HG02943 (cell line): ENCODE data around the gene RAB26.
"Not testable (repeated sequence)": the region's sequence is repeated elsewhere in the genome, so short reads cannot be mapped to it uniquely, and the experiment has no call there.

Experiments used
- ATAC-seq: cut with Tn5 transposase; IDR thresholded peaks from one replicate; pipeline ENCODE4 v1.9.1; 2021; ENCODE audit warnings: mild to moderate bottlenecking, low read depth, moderate library complexity; ENCODE audit not compliant: unreplicated experiment

The RAB26 gene

DNA sequence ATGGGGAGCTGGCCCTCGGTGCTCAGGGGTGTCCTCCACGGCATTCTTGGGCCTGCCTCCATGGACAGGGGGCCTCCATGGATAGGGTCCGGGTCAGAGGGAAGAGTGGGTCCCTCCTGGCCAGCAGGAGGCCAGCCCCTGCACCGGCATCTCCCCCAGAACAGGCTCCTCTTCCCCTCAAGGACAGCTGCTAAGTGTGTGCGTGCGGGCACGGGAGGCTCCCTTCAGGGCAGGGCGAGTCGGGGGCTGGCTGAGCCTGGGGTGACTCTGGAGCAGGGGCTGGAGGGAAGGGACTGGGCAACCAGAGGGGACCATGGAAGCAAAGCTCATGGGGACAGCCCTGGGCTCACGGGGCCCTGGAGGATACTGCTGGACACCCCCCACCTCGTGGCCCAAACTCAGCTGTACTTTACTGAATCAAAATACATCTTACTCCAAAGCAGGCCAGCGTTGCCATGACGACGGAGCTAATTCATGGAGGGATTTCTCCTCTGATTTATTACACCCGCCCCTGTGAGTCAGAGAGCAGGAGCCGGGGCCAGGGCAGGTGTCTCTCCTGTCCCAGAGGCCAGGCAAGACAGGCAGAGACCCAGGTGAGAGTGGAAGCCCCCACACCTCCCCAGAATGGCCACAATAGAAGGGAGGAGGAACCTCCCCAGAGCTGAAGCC, 45.9 kb downstream of the RAB26 start:
- ATAC-seq: no peak

DNA sequence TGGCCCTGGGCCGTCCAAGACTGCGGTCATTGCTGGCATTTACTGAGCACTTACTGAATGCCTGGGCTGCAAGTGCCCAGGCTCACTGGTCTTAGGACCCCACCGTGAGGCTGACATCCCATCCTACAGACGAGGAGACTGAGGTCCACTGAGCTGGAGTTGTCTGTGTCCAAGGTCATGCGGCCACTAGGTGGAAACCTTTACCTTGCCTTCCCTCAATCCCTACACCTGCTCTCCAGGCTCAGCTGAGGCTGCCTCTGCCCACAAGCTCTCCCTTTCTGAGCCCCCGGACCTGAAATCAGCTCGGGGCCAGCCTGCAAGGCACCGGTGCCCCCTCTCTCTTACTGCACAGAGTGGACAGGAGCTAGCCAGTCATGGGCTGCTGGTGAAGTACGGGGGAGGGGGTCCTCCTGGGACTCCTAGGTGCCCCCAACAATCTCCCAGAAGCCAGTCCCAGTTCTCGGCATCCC, 46.5 kb downstream of the RAB26 start:
- ATAC-seq: no peak

DNA sequence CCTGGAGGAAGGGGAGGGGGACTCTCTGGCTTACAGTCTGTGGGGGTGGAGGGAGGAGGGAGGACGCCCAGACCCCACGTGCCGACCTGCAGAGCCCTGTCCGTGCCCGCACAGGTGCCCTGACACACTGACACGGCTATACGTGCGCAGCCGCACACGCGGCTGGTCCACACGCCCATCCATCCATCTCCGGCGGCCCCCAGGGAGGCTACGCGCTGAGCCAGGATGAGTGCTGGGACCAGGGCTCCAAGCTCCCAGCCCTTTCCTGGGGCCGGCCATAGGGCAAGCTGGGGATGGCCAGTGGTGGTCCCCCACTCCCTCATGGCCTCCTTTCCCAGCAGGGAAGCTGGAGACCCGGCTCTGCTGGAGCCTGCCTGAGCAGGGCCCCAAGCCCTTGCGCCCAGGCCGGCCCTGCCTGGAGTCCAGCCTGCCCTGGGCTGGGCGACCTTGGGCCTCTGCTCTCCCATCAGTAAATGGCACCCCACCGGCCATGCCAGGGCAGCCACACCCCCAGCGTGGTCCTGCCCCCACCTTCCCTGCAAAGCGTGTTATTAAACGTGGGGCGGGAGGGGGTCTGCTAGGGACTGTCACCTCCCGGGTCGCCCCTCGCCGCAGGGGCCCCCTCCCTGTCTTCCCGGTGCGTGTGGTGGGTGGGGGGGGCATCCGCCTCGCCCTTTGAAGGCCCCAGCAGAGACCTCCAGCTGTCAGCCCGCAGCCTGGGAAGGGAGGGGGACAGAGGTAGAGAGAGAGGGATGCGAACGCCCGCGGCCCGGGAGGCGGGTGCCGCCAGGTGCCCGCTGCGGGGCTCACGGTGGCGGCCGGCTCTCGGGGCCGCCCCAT, 47.1 kb downstream of the RAB26 start:
- no peak for ATAC-seq

DNA sequence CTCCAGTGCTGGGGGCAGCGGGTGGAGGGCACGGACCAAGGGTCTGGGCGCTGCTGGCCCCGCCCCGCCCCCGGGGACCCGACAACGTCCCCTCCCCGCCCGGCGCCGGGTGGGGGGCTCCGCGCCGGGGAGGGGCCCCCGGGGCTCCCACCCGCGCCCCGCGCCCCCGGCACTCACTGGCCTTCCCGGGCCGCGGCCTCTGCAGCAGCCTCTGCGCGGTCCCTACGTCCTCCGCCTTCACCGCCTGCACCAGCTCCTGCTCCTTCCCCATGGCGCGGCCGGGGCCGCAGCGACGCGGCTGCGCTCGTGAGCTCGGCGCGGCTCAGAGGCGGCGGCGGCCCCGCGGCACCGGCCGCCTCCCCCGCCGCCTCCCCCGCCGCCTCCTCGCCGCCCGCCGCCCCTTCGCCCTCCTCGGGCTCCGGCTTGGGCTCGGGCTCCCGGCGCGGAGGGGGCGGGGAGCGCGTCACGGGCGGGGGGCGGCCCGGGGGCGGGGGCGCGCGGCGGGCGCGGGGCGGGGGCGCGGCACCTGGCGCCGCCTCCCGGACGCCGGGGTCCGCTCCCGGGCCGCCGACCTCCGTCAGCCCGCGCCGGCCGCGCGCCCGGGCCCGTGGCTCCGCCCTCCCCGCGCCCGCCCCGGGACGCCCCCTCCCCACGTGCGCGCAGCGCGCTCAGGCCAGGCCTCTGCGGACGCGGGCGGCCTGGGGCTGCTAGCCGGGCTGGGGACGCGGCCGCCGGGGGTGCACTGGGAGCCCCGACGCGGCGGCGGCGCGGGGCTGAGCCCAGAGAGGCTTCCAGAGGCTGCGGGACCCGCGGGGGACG, 47.9 kb downstream of the RAB26 start, which contains the start of gene CASKIN1:
Gene CASKIN1, minus strand, starts transcription at position 444 of the 819 bp plus-strand sequence. Its CDS starts 173 bp downstream, at position 271.
- no peak for ATAC-seq

DNA sequence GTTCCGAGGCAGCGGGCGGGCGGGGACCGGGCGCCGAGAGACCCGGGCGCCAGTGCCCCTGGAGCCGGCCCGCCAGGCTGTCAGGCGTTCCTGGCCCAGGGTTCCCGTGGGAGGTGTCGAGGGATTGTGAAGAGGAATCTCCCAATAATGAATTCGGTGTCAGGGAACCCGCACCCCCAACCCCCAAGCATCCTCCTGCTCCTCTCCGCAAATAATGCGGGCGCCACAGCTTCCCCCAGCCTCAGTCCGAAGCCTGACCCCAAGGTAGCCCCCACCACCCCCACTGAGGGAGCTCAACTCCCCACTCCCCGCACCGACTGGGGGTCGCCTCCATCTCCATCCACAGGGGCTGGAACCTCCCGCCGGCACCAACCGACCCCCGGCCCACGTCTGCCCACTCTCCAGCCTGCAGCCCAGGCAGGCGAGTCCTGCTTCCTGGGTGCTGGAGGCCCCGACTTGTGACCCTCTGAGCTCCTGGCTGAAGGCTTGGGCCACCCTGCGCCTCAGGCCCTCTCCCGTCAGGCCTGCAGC, 48.6 kb downstream of the RAB26 start:
- ATAC-seq: no peak

DNA sequence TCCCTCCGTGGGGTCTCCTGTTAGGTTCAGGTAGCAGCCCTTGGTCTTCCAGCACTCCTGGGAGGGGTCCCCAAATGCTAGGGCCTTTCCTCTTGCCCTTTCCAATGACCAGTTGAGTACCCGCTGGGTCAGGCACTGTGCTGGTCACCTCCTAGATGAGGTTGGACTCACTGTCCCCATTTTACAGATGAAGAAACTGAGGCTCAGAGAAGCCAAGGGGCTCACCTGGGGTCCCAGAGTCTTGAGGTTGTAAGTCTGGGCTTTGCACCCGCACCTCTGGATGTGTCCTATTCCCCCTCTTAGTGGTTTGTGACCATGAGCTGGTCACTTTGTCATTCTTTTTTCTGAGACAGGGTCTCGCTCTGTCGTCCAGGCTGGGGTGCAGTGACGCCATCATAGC, 49.3 kb downstream of the RAB26 start:
- no peak for ATAC-seq

DNA sequence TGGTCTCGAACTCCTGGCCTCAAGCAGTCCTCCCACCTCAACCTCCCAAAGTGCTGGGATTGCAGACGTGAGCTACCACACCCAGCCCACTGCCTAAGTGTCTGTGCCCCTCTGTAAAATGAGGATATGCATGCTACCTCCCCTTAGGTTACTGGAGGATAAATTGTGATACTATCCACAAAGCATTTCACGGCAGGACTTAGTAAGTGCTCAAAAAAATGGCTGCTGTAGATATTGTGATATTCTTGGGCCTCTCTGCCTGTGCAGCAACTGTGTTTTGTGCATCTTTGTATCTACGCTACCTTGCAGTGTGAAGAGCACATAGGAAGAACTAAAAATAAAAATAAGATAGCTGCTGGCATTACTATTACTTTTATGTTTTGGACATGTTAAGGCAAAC, 49.9 kb downstream of the RAB26 start:
- no peak for ATAC-seq

DNA sequence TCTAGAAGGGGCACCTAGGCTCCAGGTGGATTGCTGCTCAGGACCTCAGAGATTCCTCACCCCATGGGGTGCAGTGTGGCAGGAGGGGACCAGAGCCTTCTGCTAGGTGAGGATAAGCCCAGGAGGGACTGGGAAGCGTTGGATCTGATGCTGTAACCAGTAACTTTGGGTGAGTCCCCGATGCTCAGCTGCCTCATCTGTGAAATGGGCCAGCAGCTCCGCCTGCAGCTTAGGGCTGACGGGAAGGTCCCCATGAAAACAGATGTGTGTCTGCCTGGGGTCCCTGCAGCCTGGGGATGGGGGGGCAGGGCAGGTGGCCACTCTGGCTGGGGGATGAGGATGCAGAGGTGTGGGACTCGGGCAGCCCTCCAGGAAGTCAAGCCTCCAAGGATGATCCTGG, 50.7 kb downstream of the RAB26 start:
- no peak for ATAC-seq

DNA sequence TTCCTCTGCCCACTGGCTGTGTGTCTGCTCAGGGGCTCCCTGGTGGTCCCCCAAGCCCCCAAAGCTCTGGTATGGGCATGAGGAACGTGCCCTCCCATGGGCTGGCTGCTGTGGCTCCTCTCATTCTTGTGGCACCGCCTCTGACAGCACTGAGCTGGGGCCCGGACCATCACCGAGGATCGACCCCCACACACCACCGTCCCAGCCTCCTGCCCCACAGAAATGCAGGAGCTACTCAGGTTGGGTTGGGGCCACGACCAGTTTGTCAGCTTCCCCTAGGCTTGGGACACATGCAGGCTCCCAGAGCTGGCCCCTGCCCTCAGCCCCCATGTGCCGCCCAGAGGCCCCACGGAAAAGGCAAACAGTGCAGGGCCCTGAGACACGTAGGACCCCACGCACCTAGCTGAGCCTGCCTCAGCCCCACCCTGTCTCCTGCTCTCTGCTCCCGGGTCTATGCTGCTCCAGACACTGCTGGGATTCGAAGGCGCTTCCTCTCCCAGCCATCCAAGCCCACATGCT, 51.3 kb downstream of the RAB26 start:
- ATAC-seq: no peak

DNA sequence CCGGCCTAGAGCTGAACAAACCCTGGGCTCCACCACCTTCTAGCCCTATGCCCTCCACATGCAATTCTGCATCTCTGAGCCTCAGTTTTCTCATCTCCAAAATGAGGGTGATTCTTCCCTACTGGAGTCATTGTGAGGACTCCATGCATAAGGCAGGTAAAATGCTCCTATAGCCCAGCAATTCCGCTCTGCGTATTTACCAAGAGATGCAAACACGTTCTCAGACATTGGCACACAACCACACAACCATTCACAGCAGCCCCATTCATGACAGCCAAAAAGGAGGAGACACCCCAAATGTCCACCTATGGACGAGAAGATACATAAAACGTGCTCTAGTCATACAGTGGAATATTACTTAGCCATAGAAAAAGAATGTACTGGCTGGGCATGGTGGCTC, 51.9 kb downstream of the RAB26 start:
- no peak for ATAC-seq

DNA sequence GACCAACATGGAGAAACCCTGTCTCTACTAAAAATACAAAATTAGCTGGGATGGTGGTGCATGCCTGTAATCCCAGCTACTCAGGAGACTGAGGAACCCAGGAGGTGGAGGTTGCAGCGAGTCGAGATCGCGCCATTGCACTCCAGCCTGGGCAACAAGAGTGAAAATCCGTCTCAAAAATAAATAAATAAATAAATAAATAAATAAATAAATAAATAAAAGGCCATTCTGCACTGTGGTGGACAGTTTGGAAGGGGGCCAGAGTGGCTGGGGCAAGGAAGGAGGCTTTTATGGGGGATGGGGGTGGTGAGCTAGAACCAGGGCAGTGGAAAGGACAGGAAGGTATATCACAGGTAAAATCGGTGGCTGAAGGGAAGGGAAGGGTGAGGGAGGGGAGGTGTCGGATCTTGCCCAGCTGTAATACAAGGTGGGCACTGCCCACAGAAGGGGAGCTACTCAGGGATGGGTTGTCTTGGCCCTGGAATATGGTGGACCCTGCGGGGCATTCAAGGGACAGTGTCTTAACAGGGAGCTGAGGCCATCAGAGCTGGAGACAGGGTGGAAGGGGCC, 54.8 kb downstream of the RAB26 start:
- ATAC-seq: not testable (repeated sequence)
